Left hindlimb (tissue), 1 donor: ENCODE results near the gene ZNF337.
"Not testable (repeated sequence)": the region's sequence is repeated elsewhere in the genome, so short reads cannot be mapped to it uniquely, and the experiment has no call there.

Experiments
- DNase-seq: peaks from one replicate; pipeline ENCODE4 v3.0.0-alpha.2; 2018

ZNF337 gene

GRCh38 chr20:25692499-25692898, 4.2 kb downstream of the ZNF337 start:
- no peak for DNase-seq

GRCh38 chr20:25690427-25690826, 6.2 kb downstream of the ZNF337 start:
- no peak for DNase-seq

GRCh38 chr20:25686081-25687067, 10.3 kb downstream of the ZNF337 start:
- DNase-seq: no peak

GRCh38 chr20:25685276-25686080, 11.2 kb downstream of the ZNF337 start:
- no peak for DNase-seq

- not testable (repeated sequence) for DNase-seq
These were observed 12.8 kb downstream of the ZNF337 start for GRCh38 chr20:25683826-25684225.

- no peak for DNase-seq
These were observed 13.6 kb downstream of the ZNF337 start for GRCh38 chr20:25683050-25683449.

GRCh38 chr20:25676164-25676809, 20.4 kb downstream of the ZNF337 start:
- DNase-seq: no peak

- DNase-seq: no peak
These were observed 21.5 kb downstream of the ZNF337 start for GRCh38 chr20:25675161-25675560.

GRCh38 chr20:25672659-25673235, 23.9 kb downstream of the ZNF337 start:
- DNase-seq: no peak

- DNase-seq: no peak
These were observed 26.7 kb downstream of the ZNF337 start for GRCh38 chr20:25669826-25670422.

GRCh38 chr20:25668446-25668845, 28.2 kb downstream of the ZNF337 start:
- DNase-seq: no peak

- DNase-seq: no peak
These were observed 36.7 kb downstream of the ZNF337 start for GRCh38 chr20:25659999-25660398.

GRCh38 chr20:25654487-25654886, 42.2 kb downstream of the ZNF337 start:
- DNase-seq: no peak

GRCh38 chr20:25652866-25653265, 43.8 kb downstream of the ZNF337 start:
- not testable (repeated sequence) for DNase-seq

- no peak for DNase-seq
These were observed 51.8 kb downstream of the ZNF337 start for GRCh38 chr20:25644814-25645213.

GRCh38 chr20:25643716-25644115, 52.9 kb downstream of the ZNF337 start:
- no peak for DNase-seq

GRCh38 chr20:25637247-25637646, 59.4 kb downstream of the ZNF337 start:
- DNase-seq: no peak

- no peak for DNase-seq
These were observed 63.5 kb downstream of the ZNF337 start for GRCh38 chr20:25632940-25633790.

GRCh38 chr20:25630615-25631014, 66.0 kb downstream of the ZNF337 start:
- not testable (repeated sequence) for DNase-seq

- no peak for DNase-seq
These were observed 66.7 kb downstream of the ZNF337 start for GRCh38 chr20:25629816-25630499.

GRCh38 chr20:25626779-25627178, 69.9 kb downstream of the ZNF337 start:
- DNase-seq: no peak
